ENCODE results near the gene DCAF5.
"Not testable (repeated sequence)": the region's sequence is repeated elsewhere in the genome, so short reads cannot be mapped to it uniquely, and the experiment has no call there.

The DCAF5 gene

DNA sequence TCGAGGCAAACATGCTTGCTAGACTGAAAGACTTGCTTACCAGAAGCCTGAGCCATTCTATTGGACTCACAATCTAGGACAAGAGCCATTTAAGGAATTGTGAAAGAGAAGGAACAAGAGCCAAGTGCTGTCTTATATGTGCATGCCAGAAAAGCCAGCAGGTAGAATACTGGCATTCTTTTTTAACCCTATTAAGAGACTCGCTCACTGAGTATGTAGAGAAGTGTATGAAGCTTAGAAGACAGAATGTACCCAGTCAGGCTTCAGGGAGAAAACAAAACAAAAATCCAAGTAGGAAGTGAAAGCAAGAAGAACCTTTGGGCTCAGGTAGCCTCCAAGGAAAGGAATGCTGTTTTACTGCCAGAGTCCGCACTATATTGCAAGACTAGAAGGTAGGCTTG lies 65.9 kb downstream of the DCAF5 start:
- no peaks in the 10 kb centered on the region for H3K9me3 ChIP-seq (ENCODE audit: low read length)
- H3K4me3 ChIP-seq (ENCODE audit: low read length), result no peak overlapping the region
- H3K4me1 ChIP-seq (ENCODE audit: insufficient read depth, low read length), result no peaks in the 10 kb centered on the region
- H2AFZ ChIP-seq (ENCODE audit: low read depth, low read length), result no peak overlapping the region
- H3K36me3 ChIP-seq (ENCODE audit: insufficient read depth, low read length), result peaks cover 69% of the 10 kb centered on the region
- H3K27me3 ChIP-seq (ENCODE audit: insufficient read depth, low read length), result no peaks in the 10 kb centered on the region

DNA sequence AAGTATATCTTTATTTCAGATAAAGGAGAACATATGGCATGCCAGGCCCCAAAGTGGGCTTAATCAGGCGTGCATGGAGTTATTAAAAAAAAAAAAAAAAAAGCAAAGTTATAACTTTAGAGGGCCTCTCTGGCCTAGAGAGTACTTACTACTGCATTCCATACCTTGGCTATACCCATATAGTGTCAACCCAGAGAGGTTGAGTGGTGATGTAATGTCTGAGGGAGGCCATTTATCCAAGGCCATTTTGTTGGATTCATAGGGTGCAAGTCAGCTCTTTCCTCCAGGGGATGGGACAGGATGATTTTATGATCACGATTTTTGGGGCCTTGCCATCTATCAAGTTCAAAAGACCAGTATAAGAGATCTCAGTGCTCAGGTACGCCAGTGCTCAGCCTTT lies 66.4 kb downstream of the DCAF5 start:
- Histone ChIP-seq H3K36me3 (ENCODE audit: insufficient read depth, low read length) (peaks cover 67% of the 10 kb centered on the region), H3K9me3 (ENCODE audit: low read length) (no peaks in the 10 kb centered on the region), H2AFZ (ENCODE audit: low read depth, low read length) (no peak overlapping the region), H3K27me3 (ENCODE audit: insufficient read depth, low read length) (no peaks in the 10 kb centered on the region), H3K4me3 (ENCODE audit: low read length) (no peak overlapping the region), H3K4me1 (ENCODE audit: insufficient read depth, low read length) (no peaks in the 10 kb centered on the region)

GRCh38 chr14:69084023-69084422 lies 68.9 kb downstream of the DCAF5 start:
- Histone ChIP-seq H3K4me1 (ENCODE audit: insufficient read depth, low read length) (peaks cover 6% of the 10 kb centered on the region), H3K9me3 (ENCODE audit: low read length) (no peaks in the 10 kb centered on the region), H3K4me3 (ENCODE audit: low read length) (no peak overlapping the region), H3K27me3 (ENCODE audit: insufficient read depth, low read length) (no peaks in the 10 kb centered on the region), H3K36me3 (ENCODE audit: insufficient read depth, low read length) (peaks cover 49% of the 10 kb centered on the region), H2AFZ (ENCODE audit: low read depth, low read length) (no peak overlapping the region)

DNA sequence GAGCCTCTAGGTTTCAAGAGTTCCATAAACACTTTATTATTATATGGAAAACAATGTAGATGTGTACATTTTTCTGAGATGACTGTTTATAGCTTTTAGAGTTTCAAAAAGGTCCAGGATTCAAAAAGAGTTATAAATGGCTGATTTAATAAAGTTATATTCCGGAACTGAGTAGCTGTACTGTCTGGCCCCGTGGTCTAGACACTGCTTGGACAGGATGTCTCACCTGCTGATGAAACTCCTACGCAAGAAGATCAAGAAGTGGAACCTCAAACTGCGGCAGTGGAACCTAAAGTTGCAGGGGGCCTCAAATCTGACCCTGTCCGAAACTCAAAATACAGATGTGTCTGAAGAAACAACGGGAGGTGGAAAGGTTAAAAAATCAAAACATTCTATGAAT lies 69.7 kb downstream of the DCAF5 start:
- H3K9me3 ChIP-seq (ENCODE audit: low read length), result no peaks in the 10 kb centered on the region
- H2AFZ ChIP-seq (ENCODE audit: low read depth, low read length), result no peak overlapping the region
- H3K36me3 ChIP-seq (ENCODE audit: insufficient read depth, low read length), result peaks cover 47% of the 10 kb centered on the region
- peaks cover 8% of the 10 kb centered on the region for H3K4me1 ChIP-seq (ENCODE audit: insufficient read depth, low read length)
- H3K4me3 ChIP-seq (ENCODE audit: low read length), result no peak overlapping the region
- H3K27me3 ChIP-seq (ENCODE audit: insufficient read depth, low read length), result no peaks in the 10 kb centered on the region

GRCh38 chr14:69081271-69081670 lies 71.6 kb downstream of the DCAF5 start:
- Histone ChIP-seq H3K36me3 (ENCODE audit: insufficient read depth, low read length) (peaks cover 34% of the 10 kb centered on the region), H3K4me1 (ENCODE audit: insufficient read depth, low read length) (peaks cover 8% of the 10 kb centered on the region), H2AFZ (ENCODE audit: low read depth, low read length) (no peak overlapping the region), H3K9me3 (ENCODE audit: low read length) (peaks cover 2% of the 10 kb centered on the region), H3K4me3 (ENCODE audit: low read length) (no peak overlapping the region), H3K27me3 (ENCODE audit: insufficient read depth, low read length) (no peaks in the 10 kb centered on the region)

- peaks cover 31% of the 10 kb centered on the region for H3K36me3 ChIP-seq (ENCODE audit: insufficient read depth, low read length)
- H2AFZ ChIP-seq (ENCODE audit: low read depth, low read length), result no peak overlapping the region
- no peak overlapping the region for H3K4me3 ChIP-seq (ENCODE audit: low read length)
- peaks cover 2% of the 10 kb centered on the region for H3K9me3 ChIP-seq (ENCODE audit: low read length)
- peaks cover 8% of the 10 kb centered on the region for H3K4me1 ChIP-seq (ENCODE audit: insufficient read depth, low read length)
- no peaks in the 10 kb centered on the region for H3K27me3 ChIP-seq (ENCODE audit: insufficient read depth, low read length)
Measured at GRCh38 chr14:69079747-69080146, 73.2 kb downstream of the DCAF5 start.

DNA sequence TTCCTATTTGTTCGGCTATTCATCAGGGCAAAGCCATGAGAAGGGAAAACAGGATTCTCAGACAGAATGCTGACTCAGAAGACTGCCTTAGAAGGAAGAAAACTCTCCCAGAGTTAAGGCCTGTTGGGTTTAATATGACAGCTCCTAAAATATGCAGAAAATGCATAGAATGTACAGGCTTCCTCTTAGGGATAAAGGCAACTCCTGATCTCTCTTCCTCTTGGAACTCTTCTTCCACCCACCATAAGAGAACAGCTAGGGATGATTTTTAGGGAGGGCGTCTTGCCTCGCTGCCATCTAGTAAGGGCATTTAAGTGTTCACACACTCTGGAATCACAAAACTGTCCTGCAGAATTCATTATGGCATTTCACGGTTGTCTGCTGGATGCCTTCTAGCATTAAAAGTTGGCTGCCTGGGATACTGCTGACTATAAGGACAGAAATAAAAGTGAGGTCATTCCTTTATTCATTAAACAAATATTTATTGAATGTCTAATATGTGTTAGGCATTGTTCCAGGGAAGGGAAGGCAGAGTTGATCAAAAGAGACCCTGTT lies 73.7 kb downstream of the DCAF5 start:
- Histone ChIP-seq H3K9me3 (ENCODE audit: low read length) (peaks cover 2% of the 10 kb centered on the region), H3K4me1 (ENCODE audit: insufficient read depth, low read length) (peaks cover 8% of the 10 kb centered on the region)

DNA sequence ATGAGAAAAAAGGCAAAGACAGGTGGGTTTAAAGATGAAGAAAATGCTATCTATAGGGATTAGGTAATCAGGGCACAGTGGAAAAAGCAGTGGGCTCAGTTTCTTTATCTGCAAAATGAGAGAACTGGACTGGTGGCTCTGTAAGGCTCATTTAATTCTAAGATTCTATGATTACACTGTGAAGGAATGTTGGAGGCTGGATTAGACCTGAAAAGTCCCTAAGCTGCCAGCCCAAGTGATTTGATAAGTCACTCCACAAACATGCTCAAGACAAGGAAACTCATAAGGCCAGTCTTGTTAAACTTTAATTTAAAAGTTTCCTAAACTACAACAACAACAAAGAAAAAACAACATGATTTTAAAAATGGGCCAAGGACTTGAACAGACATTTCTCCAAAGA lies 75.1 kb downstream of the DCAF5 start:
- no peak overlapping the region for H3K4me3 ChIP-seq (ENCODE audit: low read length)
- H3K27me3 ChIP-seq (ENCODE audit: insufficient read depth, low read length), result no peaks in the 10 kb centered on the region
- peaks cover 34% of the 10 kb centered on the region for H3K36me3 ChIP-seq (ENCODE audit: insufficient read depth, low read length)
- peaks cover 2% of the 10 kb centered on the region for H3K9me3 ChIP-seq (ENCODE audit: low read length)
- peaks cover 8% of the 10 kb centered on the region for H3K4me1 ChIP-seq (ENCODE audit: insufficient read depth, low read length)
- no peak overlapping the region for H2AFZ ChIP-seq (ENCODE audit: low read depth, low read length)

More for the DNA sequence above, 73.7 kb downstream of the DCAF5 start:
- H3K27me3 ChIP-seq (ENCODE audit: insufficient read depth, low read length), result no peaks in the 10 kb centered on the region
- H3K36me3 ChIP-seq (ENCODE audit: insufficient read depth, low read length), result peaks cover 32% of the 10 kb centered on the region
- no peak overlapping the region for H3K4me3 ChIP-seq (ENCODE audit: low read length)
- no peak overlapping the region for H2AFZ ChIP-seq (ENCODE audit: low read depth, low read length)

GRCh38 chr14:69077185-69077584 lies 75.7 kb downstream of the DCAF5 start:
- H3K36me3 ChIP-seq (ENCODE audit: insufficient read depth, low read length), result peaks cover 41% of the 10 kb centered on the region
- not testable (repeated sequence) for H3K4me1 ChIP-seq (ENCODE audit: insufficient read depth, low read length); H2AFZ ChIP-seq (ENCODE audit: low read depth, low read length); H3K4me3 ChIP-seq (ENCODE audit: low read length); H3K27me3 ChIP-seq (ENCODE audit: insufficient read depth, low read length); H3K9me3 ChIP-seq (ENCODE audit: low read length)

DNA sequence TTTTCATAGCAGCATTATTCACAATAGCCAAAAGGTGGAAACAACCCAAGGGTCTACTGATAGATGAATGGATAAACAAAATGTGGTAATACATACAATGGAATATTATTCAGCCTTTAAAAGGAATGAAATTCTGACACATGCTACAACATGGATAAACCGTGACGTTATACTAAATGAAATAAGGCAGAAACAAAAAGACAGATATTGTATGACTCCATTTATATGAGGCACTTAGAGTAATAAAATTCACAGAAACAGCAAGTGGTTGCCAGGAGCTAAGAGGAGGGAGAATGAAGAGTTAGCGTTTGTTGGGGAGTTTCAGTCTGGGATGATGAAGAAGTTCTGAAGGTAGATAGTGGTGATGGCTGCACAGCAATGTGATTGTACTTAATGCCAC lies 76.6 kb downstream of the DCAF5 start:
- peaks cover 2% of the 10 kb centered on the region for H3K9me3 ChIP-seq (ENCODE audit: low read length)

DNA sequence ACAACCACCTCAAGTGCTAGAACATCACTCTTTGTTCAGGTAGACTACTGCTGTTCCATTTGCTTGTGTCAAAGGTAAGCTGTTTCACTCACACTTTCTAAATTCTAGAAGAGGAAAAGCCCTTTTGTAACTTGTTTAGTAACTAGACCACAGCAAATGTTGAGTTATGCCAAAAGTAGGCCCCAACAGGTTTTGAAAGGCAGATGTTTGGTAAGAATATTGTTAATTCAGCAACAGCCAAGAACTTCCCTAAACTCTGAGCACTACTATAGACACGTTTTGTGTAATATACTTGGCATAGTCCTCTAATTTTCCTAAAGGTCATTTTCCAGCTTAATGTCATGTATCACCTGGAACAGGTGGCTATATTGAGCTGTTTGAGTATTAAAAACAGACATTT lies 79.0 kb downstream of the DCAF5 start:
- no peak overlapping the region for H2AFZ ChIP-seq (ENCODE audit: low read depth, low read length)
- peaks cover 50% of the 10 kb centered on the region for H3K36me3 ChIP-seq (ENCODE audit: insufficient read depth, low read length)
- H3K4me1 ChIP-seq (ENCODE audit: insufficient read depth, low read length), result peaks cover under 1% of the 10 kb centered on the region

More for the DNA sequence above, 76.6 kb downstream of the DCAF5 start:
- Histone ChIP-seq H3K36me3 (ENCODE audit: insufficient read depth, low read length) (peaks cover 40% of the 10 kb centered on the region), H3K4me3 (ENCODE audit: low read length) (no peak overlapping the region), H3K4me1 (ENCODE audit: insufficient read depth, low read length) (peaks cover 8% of the 10 kb centered on the region), H3K27me3 (ENCODE audit: insufficient read depth, low read length) (no peaks in the 10 kb centered on the region), H2AFZ (ENCODE audit: low read depth, low read length) (no peak overlapping the region)

GRCh38 chr14:69073429-69073828 lies 79.5 kb downstream of the DCAF5 start:
- H3K36me3 ChIP-seq (ENCODE audit: insufficient read depth, low read length), result peaks cover 52% of the 10 kb centered on the region
- no peaks in the 10 kb centered on the region for H3K27me3 ChIP-seq (ENCODE audit: insufficient read depth, low read length)
- H3K9me3 ChIP-seq (ENCODE audit: low read length), result peaks cover 2% of the 10 kb centered on the region
- H2AFZ ChIP-seq (ENCODE audit: low read depth, low read length), result no peak overlapping the region
- H3K4me3 ChIP-seq (ENCODE audit: low read length), result no peak overlapping the region
- no peaks in the 10 kb centered on the region for H3K4me1 ChIP-seq (ENCODE audit: insufficient read depth, low read length)

More for the DNA sequence above, 79.0 kb downstream of the DCAF5 start:
- H3K27me3 ChIP-seq (ENCODE audit: insufficient read depth, low read length), result no peaks in the 10 kb centered on the region
- peaks cover 2% of the 10 kb centered on the region for H3K9me3 ChIP-seq (ENCODE audit: low read length)
- no peak overlapping the region for H3K4me3 ChIP-seq (ENCODE audit: low read length)

- H3K4me3 ChIP-seq (ENCODE audit: low read length), result no peak overlapping the region
- H3K9me3 ChIP-seq (ENCODE audit: low read length), result peaks cover 2% of the 10 kb centered on the region
- no peaks in the 10 kb centered on the region for H3K27me3 ChIP-seq (ENCODE audit: insufficient read depth, low read length)
- H2AFZ ChIP-seq (ENCODE audit: low read depth, low read length), result no peak overlapping the region
- H3K4me1 ChIP-seq (ENCODE audit: insufficient read depth, low read length), result no peaks in the 10 kb centered on the region
- H3K36me3 ChIP-seq (ENCODE audit: insufficient read depth, low read length), result peaks cover 52% of the 10 kb centered on the region
Measured at GRCh38 chr14:69072584-69072983, 80.3 kb downstream of the DCAF5 start.

DNA sequence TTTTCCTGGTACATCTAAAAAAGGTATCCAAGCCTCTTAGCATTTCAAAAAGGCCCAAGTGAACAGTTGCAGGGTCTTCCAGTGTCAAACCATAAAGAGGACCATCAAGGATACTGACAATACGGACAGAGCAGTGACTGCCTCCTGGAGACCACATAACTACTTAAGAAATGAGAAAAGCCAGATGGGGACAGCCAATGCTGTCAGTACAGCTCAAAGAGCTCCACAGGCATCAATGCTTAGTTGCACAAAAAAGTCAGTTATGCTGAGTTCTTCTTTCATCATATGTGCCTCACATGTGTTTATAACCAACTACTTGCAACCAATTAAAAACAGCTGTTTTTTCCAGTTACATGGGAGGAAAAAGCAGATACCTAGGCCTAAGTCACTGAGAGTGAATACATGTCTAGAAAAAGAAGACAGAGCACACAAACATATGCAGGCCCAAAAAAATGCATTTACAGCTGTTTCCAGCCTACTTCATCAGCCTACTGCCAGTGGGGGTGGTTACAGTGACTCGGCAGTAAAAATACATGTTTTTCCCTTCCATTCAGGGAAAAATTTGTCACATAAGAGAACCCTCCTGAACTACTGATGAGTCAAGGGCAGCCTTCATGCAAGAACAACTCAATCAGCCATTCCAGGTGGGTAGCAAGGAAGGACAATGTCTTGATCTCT lies 84.0 kb downstream of the DCAF5 start:
- Histone ChIP-seq H3K4me3 (ENCODE audit: low read length) (no peak overlapping the region), H3K9me3 (ENCODE audit: low read length) (no peaks in the 10 kb centered on the region), H3K4me1 (ENCODE audit: insufficient read depth, low read length) (no peaks in the 10 kb centered on the region), H2AFZ (ENCODE audit: low read depth, low read length) (no peak overlapping the region), H3K27me3 (ENCODE audit: insufficient read depth, low read length) (no peaks in the 10 kb centered on the region), H3K36me3 (ENCODE audit: insufficient read depth, low read length) (peaks cover 49% of the 10 kb centered on the region)

Data from neuron (in vitro differentiated cells).